Smooth muscle cell of the brain vasculature (primary cell): ENCODE results near the gene PTPRG.

Experiments
- DNase-seq: peaks from one replicate; pipeline ENCODE4 v3.0.0-alpha.2; 2012; ENCODE audit warnings: low read depth, low spot score

Gene PTPRG

DNA sequence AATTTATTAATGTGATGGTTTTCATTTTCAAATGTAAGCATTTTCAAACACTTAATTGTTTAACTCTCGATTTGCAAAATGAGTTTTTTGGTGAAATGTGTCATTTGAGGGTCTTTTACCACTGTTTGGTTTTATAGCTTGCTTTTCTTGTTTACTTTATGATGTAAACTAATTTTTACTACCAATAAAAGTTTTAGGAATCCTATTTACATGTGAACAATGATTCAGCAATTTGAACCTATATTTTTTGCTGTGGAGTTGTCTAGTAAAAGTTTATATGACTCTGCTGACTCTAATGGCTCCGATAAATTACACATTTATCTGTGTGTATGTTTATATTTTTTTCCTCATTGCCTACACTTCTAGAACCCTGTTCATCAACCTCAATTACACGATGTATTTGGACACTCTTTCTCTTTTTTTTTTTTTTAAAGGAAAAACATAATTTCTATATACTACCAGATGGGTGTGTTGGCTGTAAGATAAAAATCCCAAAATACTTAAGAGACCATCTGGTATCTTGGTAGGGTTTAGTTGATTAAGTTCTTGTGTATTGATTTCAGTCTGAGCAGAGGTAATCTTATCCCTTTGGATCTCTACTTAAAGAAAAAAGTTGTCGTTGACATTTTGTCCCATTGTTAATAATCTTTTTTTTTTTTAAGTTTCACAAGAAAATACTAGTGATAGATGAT is 89.5 kb downstream of the PTPRG start:
- no peak for DNase-seq

DNA sequence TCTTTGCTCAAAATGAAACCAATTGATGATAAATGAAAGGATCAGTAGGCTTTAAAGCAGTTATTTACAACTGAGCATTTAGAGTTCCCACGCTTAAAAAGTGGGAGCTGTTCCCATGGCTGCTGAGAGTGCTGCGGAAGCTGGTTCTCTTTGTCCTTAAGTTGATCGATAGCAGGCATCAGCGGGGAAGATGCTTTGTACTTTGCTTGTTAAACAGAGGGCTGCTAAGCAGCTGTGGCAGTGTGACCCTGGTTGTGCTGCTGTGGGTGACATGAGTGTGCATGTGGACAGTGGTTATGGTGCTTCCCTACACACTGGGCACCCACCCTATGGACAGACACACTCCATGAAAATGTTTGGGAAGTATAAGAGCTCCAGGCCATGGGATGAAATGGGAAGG is 96.3 kb downstream of the PTPRG start:
- DNase-seq: no peak

GRCh38 chr3:61662861-61663260 is 101.5 kb downstream of the PTPRG start:
- no peak for DNase-seq

GRCh38 chr3:61663356-61664104 is 102.2 kb downstream of the PTPRG start:
- no peak for DNase-seq

DNA sequence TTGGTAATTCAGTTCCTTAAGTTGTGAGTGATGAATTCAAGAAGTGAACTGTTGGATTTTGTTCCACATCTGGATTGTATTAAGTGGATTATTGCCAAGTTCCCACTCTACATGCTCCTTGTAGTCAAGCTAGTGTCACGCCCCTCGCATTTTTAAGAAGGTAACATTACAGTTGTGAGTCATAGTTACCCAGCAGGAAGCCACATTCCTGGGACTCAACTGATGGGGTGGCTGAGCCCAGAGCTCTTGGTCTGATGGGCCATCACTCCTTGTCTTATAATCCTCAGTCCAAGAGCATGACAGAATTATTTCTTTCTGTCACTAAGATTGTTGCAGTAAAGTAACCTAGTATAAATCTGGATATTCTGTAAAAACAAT is 102.7 kb downstream of the PTPRG start:
- DNase-seq: peak; percentile 97

DNA sequence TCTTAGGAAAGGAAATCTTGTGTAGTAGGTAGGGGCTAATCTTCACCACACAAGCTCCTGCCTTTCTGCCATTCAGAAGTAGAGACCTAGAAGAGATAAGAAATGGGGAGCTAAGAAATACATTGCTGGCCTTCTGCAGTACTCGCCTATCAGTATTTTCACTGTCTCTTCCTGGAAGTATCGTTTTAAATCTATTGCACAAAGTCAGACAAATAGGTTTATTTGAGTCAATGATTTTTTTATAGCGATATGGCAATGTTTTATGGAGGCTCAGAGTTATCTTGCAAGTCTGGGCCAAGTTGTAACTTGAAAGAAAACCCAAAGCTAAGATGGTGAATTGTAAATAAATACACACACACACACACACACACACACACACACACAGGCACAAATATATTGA is 103.8 kb downstream of the PTPRG start:
- no peak for DNase-seq

DNA sequence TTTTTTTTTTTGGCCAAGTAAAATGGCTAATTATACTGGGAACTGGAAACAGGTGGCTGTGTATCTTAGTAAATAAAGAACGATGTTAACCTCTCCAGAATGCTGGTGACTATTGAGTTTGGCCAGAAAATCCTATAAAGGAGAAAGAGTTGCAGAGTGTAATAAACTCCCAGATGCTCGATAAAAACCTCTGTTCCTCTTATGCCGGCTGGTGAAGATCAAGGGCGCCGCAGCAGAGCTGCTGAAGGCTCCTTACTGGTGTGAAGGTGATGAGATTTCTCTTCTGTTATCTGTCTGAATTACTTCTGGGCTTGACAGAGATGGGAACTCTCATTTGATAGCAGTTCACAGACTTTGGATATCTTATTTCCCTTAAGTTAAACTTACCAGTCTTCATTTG is 104.6 kb downstream of the PTPRG start:
- no peak for DNase-seq

GRCh38 chr3:61666615-61667330 is 105.4 kb downstream of the PTPRG start:
- DNase-seq: no peak

DNA sequence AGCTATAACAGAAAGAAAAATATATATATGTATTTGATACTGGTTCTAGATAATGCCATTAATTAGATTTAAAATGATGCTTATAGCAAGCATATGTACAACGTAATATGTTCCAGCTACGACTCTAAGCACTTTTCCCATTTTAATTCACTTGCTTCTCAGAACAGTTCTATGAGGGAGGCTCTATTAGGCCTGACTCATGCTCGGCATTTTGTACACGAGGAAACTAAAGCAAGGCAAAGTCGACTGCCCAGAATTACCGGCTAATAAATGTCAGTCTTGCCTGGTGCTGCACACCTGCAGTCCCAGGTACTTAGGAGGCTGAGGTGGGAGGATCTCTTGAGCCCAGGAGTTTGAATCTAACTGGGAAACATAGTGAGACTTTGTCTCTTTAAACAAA is 106.0 kb downstream of the PTPRG start:
- DNase-seq: no peak

GRCh38 chr3:61667814-61668213 is 106.4 kb downstream of the PTPRG start:
- no peak for DNase-seq

GRCh38 chr3:61668317-61668864 is 107.0 kb downstream of the PTPRG start:
- DNase-seq: no peak

GRCh38 chr3:61669203-61669602 is 107.8 kb downstream of the PTPRG start:
- DNase-seq: no peak

GRCh38 chr3:61669668-61670299 is 108.4 kb downstream of the PTPRG start:
- no peak for DNase-seq

- DNase-seq: no peak
Observed at GRCh38 chr3:61673651-61674050, 112.3 kb downstream of the PTPRG start.

GRCh38 chr3:61674596-61674995 is 113.2 kb downstream of the PTPRG start:
- DNase-seq: no peak

- DNase-seq: no peak
Observed at GRCh38 chr3:61679026-61679425, 117.7 kb downstream of the PTPRG start.

DNA sequence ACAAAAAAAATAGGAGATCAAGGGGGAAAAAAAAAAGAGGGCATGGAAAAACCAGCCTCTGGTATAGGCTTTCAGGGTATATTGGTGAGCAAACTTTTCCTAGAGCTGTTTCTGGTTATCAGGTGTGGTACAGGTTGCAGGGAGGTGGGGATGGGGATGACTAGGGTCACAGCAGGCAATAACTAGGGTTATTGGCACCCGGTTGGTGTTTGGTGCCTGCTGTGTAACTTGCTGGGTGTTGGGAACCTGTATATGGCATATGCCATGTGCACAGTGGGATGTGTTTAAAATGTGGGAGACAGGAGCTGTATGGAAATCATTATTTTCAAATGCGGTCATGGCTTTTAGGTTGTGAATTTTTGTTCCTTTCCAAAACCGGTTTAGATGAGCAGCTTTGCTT is 119.2 kb downstream of the PTPRG start:
- no peak for DNase-seq

GRCh38 chr3:61681636-61682035 is 120.3 kb downstream of the PTPRG start:
- DNase-seq: no peak

DNA sequence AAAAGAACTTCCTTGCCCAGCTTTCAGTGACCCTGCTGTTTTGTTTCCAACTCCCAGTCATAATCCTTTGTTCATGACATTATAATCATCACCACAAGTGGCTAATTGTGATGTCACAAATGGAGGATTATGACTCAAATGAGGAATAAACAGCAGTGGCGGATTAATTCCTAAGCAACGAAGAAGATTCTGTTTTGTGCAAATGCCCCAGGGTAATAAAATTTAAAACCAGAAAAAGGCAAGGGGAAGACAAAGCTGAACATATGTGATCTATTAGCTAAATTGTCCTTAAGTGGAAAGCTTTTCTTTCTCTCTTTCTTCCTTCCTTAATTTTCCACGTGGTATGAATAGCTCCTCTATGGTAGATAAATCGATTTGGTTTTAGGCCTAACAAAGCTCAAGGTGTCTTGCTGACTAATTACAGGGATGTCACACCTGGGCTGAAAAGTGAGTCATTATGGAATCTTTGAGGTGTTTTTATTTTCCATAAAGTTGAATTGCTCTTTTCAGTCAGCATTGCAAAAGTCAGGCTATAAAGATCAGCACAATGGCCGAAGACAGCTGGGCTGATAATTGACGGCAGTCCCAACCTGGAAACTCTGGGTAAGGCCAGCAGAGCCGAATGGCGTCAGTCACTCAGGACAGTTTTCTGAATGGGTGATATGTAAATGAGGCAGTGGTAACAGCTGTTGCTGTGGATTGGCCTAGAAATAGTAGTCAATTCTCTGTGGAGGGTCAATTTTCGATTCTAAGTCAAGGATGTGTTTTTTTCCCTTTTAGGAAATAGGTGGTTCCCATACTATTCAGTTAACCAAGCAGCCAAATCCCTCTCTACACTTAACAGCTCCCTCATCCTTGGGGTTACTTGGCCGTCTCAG is 121.5 kb downstream of the PTPRG start:
- no peak for DNase-seq

DNA sequence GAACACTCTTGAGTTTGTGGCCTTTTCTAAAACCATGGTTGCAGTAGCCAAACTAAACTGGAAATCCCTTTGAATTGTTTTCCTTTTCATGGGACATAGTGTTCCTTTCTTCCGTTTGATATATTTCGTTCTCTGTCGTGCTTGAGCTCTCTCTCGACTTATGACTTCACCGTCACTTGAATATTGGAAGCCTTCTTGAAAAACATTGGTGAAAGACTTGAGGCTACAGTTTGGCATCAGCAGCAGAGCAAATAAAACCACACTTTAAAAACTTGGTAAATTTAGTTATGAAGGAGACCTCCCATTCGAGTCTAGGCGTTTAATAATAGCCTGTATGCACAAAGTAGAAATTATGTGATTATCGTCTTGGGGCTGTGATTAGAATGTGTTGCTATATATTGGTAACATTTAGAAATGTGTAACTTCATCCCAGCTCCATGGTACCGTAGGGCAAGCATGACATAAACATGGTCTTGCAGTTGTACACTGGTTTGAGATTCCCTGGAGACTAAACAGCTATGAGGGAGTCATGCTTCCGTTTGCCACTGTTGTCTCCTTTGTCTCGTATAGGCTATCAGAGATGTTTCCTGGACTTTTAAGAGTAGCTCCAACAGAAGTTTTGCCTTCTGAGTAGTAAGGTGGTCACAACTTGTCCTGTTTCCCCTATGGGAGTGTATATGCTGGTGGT is 122.3 kb downstream of the PTPRG start:
- DNase-seq: no peak
